CD4-positive, alpha-beta T cell (primary cell): ENCODE data around the gene CENPP. TPM values are rescaled to one million over a fixed set of nuclear protein-coding genes. Genes with fewer than 3 reads are reported as not detected.

Experiments used
- ATAC-seq: fragments of 200-7000 bp; cut with Tn5 transposase; one replicate; pipeline ENCODE4 v1.10.0; 2022; ENCODE audit warnings: mild to moderate bottlenecking; ENCODE audit not compliant: poor library complexity
- CTCF ChIA-PET: fragments of 350-600 bp; sonication (Branson Sonifier 250); formaldehyde crosslinking; loops from one replicate; lab custom pipeline; 2021; ENCODE audit warnings: antibody characterized with exemption, inconsistent platforms; lab: Charles Lee
- POLR2A ChIA-PET: fragments of 350-600 bp; sonication (Branson Sonifier 250); formaldehyde crosslinking; loops from one replicate; lab custom pipeline; 2021; ENCODE audit warnings: antibody characterized with exemption, inconsistent platforms; lab: Charles Lee
- DNase-seq, 14 experiments: peaks; one replicate each; pipeline ENCODE4 v3.0.0-alpha.2; 2013 to 2020; ENCODE audit warnings: mixed read lengths in 2 of 14
- H3K27ac ChIP-seq, 2 donors: one replicate each; pipeline versions ENCODE4 v1.5.1 to v1.7.0; 2013; ENCODE audit warnings: low read length in 2 of 2, low read depth in 1 of 2, mild to moderate bottlenecking in 1 of 2
- H3K27me3 ChIP-seq, 2 experiments: 1 replicate in 1 of 2; 2 replicates in 1 of 2; pipeline versions ENCODE4 v1.6.1 to v1.7.0; 2013; ENCODE audit warnings: low read length in 2 of 2, control low read depth in 1 of 2, mild to moderate bottlenecking in 1 of 2, moderate library complexity in 1 of 2; ENCODE audit not compliant: insufficient read depth in 2 of 2, control insufficient read depth in 1 of 2
- H3K36me3 ChIP-seq: one replicate; pipeline ENCODE4 v1.6.1; 2013; ENCODE audit warnings: low read length, control low read depth; ENCODE audit not compliant: insufficient read depth
- H3K4me1 ChIP-seq: one replicate; pipeline ENCODE4 v1.6.1; 2013; ENCODE audit warnings: low read length, control low read depth; ENCODE audit not compliant: insufficient read depth
- H3K4me3 ChIP-seq: one replicate; pipeline ENCODE4 v1.5.1; 2013; ENCODE audit warnings: mild to moderate bottlenecking, low read length, moderate library complexity
- H3K9me3 ChIP-seq, 2 experiments: 1 replicate in 1 of 2; 2 replicates in 1 of 2; pipeline versions ENCODE4 v1.6.1 to v1.7.0; 2013; ENCODE audit warnings: low read length in 2 of 2, mild to moderate bottlenecking in 2 of 2, control low read depth in 1 of 2, moderate library complexity in 1 of 2; ENCODE audit not compliant: control insufficient read depth in 1 of 2, insufficient read depth in 1 of 2
- H3K27ac Mint-ChIP-seq: one replicate; pipeline ENCODE4 v1.8.0; 2020; ENCODE audit warnings: mixed read lengths
- H3K27me3 Mint-ChIP-seq: one replicate; pipeline ENCODE4 v1.8.0; 2021; ENCODE audit warnings: mixed read lengths
- H3K36me3 Mint-ChIP-seq: one replicate; pipeline ENCODE4 v1.8.0; 2021; ENCODE audit warnings: low read depth, mixed read lengths
- H3K4me1 Mint-ChIP-seq: one replicate; pipeline ENCODE4 v1.8.0; 2021; ENCODE audit warnings: low read depth, mixed read lengths
- H3K4me3 Mint-ChIP-seq: one replicate; pipeline ENCODE4 v1.8.0; 2020; ENCODE audit warnings: mild to moderate bottlenecking, mixed read lengths
- H3K9me3 Mint-ChIP-seq: one replicate; pipeline ENCODE4 v1.8.0; 2020; ENCODE audit warnings: mixed read lengths
- intact Hi-C, 2 experiments: fragments of 100-400 bp; cut with DNase I in 1 of 2; cut with micrococcal nuclease in 1 of 2; formaldehyde crosslinking; loops; one replicate each; pipeline versions ENCODE4 v1.15.1 to v1.9.0; 2023 to 2025; cut with DNase I, micrococcal nuclease
- total RNA-seq, 174 experiments: library from RNA in 2 of 174; stranded (reverse) in 2 of 174; gene quantifications; one replicate each; pipeline ENCODE4 v1.2.3 and lab custom pipeline; 2021 to 2026
- TF ChIP-seq, protein P1 (sequence below): fragments of 200-600 bp; IDR thresholded peaks from one replicate; pipeline ENCODE4 v1.8.0; 2022; ENCODE audit warnings: antibody characterized with exemption, mild to moderate bottlenecking

The CENPP gene
- total RNA-seq, 2 experiments from 2014 or later, result 4.8 TPM

GRCh38 chr9:92506184-92506857 lies 180.6 kb downstream of the CENPP start:
- POLR2A ChIA-PET, result no interaction called here
- no peak overlapping the region for H3K27ac Mint-ChIP-seq
- TF ChIP-seq, protein P1, sequence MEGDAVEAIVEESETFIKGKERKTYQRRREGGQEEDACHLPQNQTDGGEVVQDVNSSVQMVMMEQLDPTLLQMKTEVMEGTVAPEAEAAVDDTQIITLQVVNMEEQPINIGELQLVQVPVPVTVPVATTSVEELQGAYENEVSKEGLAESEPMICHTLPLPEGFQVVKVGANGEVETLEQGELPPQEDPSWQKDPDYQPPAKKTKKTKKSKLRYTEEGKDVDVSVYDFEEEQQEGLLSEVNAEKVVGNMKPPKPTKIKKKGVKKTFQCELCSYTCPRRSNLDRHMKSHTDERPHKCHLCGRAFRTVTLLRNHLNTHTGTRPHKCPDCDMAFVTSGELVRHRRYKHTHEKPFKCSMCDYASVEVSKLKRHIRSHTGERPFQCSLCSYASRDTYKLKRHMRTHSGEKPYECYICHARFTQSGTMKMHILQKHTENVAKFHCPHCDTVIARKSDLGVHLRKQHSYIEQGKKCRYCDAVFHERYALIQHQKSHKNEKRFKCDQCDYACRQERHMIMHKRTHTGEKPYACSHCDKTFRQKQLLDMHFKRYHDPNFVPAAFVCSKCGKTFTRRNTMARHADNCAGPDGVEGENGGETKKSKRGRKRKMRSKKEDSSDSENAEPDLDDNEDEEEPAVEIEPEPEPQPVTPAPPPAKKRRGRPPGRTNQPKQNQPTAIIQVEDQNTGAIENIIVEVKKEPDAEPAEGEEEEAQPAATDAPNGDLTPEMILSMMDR, result no peak
- Histone ChIP-seq H3K9me3 (no peaks in the 10 kb centered on the region), H3K27ac (no peak overlapping the region), H3K36me3 (no peaks in the 10 kb centered on the region), H3K27me3 (no peaks in the 10 kb centered on the region), H3K4me3 (no peak overlapping the region), H3K4me1 (no peaks in the 10 kb centered on the region)
- intact Hi-C loops, result no loop called here
- H3K36me3 Mint-ChIP-seq, result no peaks in the 10 kb centered on the region
- no peaks in the 10 kb centered on the region for H3K27me3 Mint-ChIP-seq
- no peaks in the 10 kb centered on the region for H3K4me1 Mint-ChIP-seq
- no peak for DNase-seq
- H3K9me3 Mint-ChIP-seq, result no peaks in the 10 kb centered on the region
- no peak overlapping the region for H3K4me3 Mint-ChIP-seq
- ATAC-seq, result no peak
- CTCF ChIA-PET, result no interaction called here

- H3K9me3 Mint-ChIP-seq, result no peaks in the 10 kb centered on the region
- no peaks in the 10 kb centered on the region for H3K27me3 Mint-ChIP-seq
- Histone ChIP-seq H3K27ac (no peak overlapping the region), H3K27me3 (no peaks in the 10 kb centered on the region), H3K9me3 (no peaks in the 10 kb centered on the region), H3K4me1 (no peaks in the 10 kb centered on the region), H3K36me3 (no peaks in the 10 kb centered on the region), H3K4me3 (no peak overlapping the region)
- H3K4me3 Mint-ChIP-seq, result no peak overlapping the region
- intact Hi-C loops, result no loop called here
- ChIA-PET POLR2A (no interaction called here), CTCF (no interaction called here)
- H3K36me3 Mint-ChIP-seq, result no peaks in the 10 kb centered on the region
- H3K27ac Mint-ChIP-seq, result no peak overlapping the region
- H3K4me1 Mint-ChIP-seq, result no peaks in the 10 kb centered on the region
- TF ChIP-seq, protein P1, result no peak
- DNase-seq (no peak), ATAC-seq (no peak)
These were observed 181.3 kb downstream of the CENPP start for GRCh38 chr9:92507005-92507404.

GRCh38 chr9:92507496-92507895 lies 181.7 kb downstream of the CENPP start:
- no peak overlapping the region for H3K27ac Mint-ChIP-seq
- Histone ChIP-seq H3K4me1 (no peaks in the 10 kb centered on the region), H3K36me3 (no peaks in the 10 kb centered on the region), H3K27ac (no peak overlapping the region), H3K27me3 (no peaks in the 10 kb centered on the region), H3K4me3 (no peak overlapping the region), H3K9me3 (no peaks in the 10 kb centered on the region)
- no peak overlapping the region for H3K4me3 Mint-ChIP-seq
- ATAC-seq (no peak), DNase-seq (no peak)
- no peaks in the 10 kb centered on the region for H3K36me3 Mint-ChIP-seq
- H3K27me3 Mint-ChIP-seq, result no peaks in the 10 kb centered on the region
- ChIA-PET CTCF (no interaction called here), POLR2A (no interaction called here)
- TF ChIP-seq, protein P1, result no peak
- intact Hi-C loops, result no loop called here
- H3K4me1 Mint-ChIP-seq, result no peaks in the 10 kb centered on the region
- H3K9me3 Mint-ChIP-seq, result no peaks in the 10 kb centered on the region
